HepG2 (cell line): ENCODE measurements around the gene CCDC180.

Experiments used
- BATF2 ChIP-seq: sonication (generic); formaldehyde crosslinking; IDR thresholded peaks from 2 replicates; pipeline ENCODE4 v1.8.0; 2022; ENCODE audit warnings: mild to moderate bottlenecking, missing genetic modification reagents, moderate library complexity
- CTCF ChIP-seq: sonication (generic); formaldehyde crosslinking; IDR thresholded peaks from 2 replicates; pipeline ENCODE4 v1.5.0; 2020; ENCODE audit warnings: mild to moderate bottlenecking, missing genetic modification reagents, moderate library complexity
- GPN1 ChIP-seq: sonication (generic); formaldehyde crosslinking; IDR thresholded peaks from 2 replicates; pipeline ENCODE4 v1.5.1; 2020; ENCODE audit warnings: missing genetic modification reagents, borderline replicate concordance
- HDAC1 ChIP-seq: sonication (generic); formaldehyde crosslinking; IDR thresholded peaks from 2 replicates; pipeline ENCODE4 v1.5.1; 2020; ENCODE audit warnings: mild to moderate bottlenecking, missing genetic modification reagents
- HNRNPUL1 ChIP-seq: fragments of 200-400 bp; formaldehyde crosslinking; IDR thresholded peaks from 2 replicates; pipeline ENCODE4 v1.6.1; 2017; ENCODE audit warnings: low read depth, mild to moderate bottlenecking, low read length, moderate library complexity
- NFE2L2 ChIP-seq: fragments of 150-350 bp; IDR thresholded peaks from 2 replicates; pipeline ENCODE4 v1.6.1; 2014; ENCODE audit warnings: low read length
- TF ChIP-seq, protein P1 (sequence below): sonication (generic); formaldehyde crosslinking; IDR thresholded peaks from 2 replicates; pipeline ENCODE4 v1.4.0; 2020; ENCODE audit warnings: missing genetic modification reagents
- TF ChIP-seq, protein P2 (sequence below): sonication (generic); formaldehyde crosslinking; IDR thresholded peaks from 2 replicates; pipeline ENCODE4 v1.5.0; 2020; ENCODE audit warnings: missing genetic modification reagents

DNA sequence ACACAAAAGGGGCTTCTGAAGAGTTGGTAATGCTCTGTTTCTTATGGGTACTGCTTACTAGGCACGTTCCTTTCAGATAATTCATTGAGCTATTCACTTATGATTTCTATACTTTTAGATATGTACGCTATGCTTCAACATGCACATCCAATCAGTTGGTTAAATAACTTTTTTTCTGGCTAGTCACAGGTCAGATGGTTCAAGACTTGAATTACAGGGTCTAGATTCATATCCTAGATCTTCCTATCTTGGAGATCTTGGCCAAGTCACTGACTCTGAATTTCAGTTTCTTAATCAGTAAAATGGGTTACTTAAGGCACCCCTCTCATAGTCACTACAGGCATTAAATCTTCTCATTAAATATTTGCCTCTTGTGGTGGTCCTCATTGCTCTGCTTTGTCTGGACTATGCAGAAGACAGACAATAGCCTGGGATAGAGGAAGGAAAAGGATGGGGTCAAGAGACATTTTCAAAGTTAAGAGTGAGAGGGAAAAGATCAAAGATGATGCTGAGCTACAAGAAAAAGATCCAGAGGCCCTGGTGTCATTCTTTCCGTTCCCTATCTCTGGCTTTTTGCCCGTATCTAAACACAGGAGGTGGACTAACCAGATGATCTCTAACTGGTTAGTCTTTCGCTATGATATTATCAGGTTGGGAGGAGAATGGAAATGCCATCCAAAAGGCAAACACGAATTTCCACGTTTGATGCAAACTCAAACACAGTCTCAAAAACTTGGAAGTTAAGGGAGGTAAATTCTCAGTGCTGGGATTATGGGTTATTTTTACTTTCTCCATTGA lies 1.8 kb upstream of the CCDC180 start:
- TF ChIP-seq GPN1 (CRISPR knock-in tag) (no peak), BATF2 (CRISPR knock-in tag) (no peak), HDAC1 (CRISPR knock-in tag) (no peak), CTCF (CRISPR knock-in tag) (no peak), HNRNPUL1 (no peak), NFE2L2 (no peak)
- TF ChIP-seq, protein P1, sequence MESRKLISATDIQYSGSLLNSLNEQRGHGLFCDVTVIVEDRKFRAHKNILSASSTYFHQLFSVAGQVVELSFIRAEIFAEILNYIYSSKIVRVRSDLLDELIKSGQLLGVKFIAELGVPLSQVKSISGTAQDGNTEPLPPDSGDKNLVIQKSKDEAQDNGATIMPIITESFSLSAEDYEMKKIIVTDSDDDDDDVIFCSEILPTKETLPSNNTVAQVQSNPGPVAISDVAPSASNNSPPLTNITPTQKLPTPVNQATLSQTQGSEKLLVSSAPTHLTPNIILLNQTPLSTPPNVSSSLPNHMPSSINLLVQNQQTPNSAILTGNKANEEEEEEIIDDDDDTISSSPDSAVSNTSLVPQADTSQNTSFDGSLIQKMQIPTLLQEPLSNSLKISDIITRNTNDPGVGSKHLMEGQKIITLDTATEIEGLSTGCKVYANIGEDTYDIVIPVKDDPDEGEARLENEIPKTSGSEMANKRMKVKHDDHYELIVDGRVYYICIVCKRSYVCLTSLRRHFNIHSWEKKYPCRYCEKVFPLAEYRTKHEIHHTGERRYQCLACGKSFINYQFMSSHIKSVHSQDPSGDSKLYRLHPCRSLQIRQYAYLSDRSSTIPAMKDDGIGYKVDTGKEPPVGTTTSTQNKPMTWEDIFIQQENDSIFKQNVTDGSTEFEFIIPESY (CRISPR knock-in tag), result no peak
- TF ChIP-seq, protein P2, sequence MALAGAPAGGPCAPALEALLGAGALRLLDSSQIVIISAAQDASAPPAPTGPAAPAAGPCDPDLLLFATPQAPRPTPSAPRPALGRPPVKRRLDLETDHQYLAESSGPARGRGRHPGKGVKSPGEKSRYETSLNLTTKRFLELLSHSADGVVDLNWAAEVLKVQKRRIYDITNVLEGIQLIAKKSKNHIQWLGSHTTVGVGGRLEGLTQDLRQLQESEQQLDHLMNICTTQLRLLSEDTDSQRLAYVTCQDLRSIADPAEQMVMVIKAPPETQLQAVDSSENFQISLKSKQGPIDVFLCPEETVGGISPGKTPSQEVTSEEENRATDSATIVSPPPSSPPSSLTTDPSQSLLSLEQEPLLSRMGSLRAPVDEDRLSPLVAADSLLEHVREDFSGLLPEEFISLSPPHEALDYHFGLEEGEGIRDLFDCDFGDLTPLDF (CRISPR knock-in tag), result no peak
